ENCODE results near the gene MX2. TPM values are rescaled to one million over a fixed set of nuclear protein-coding genes. Genes with fewer than 3 reads are reported as not detected.
"Not testable (repeated sequence)": the region's sequence is repeated elsewhere in the genome, so short reads cannot be mapped to it uniquely, and the experiment has no call there.

The MX2 gene
- polyA plus RNA-seq, 1 donor from 2014 or later = not detected

DNA sequence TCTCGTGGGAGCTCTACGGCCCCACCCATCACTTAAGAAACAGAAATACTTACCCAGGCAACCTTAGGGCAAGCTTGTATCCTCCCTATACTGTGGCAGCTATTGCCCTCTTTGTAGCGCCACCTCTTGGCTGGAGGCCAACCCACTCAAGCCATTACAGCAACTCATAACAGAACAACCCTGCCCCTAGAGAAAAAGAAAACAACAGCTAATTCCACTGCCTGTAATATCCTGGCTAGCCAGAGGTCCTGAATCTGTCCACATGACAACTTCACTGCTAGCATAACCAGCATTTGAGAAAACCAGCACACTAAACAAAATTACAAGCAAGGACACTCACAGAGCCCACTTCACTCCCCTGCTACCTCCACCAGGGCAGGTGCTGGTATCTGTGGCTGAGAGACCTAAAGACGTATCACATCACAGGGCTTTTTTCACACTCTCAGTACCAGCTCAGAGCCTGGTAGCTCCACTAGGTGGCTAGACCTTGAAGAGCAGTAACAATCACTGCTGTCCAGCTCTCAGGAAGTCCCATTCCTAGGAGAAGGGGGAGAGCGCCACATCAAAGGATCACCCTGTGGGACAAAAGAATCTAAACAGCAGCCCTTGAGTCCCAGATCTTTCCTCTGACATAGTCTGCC lies 49.7 kb downstream of the MX2 start:
- Histone ChIP-seq H3K4me2 (ENCODE audit: low read length) (no peak overlapping the region), H3K79me2 (replicated peaks; ENCODE audit: insufficient read depth, low read length) (no peaks in the 10 kb centered on the region), H3K27ac (ENCODE audit: low read length) (no peak overlapping the region), H4K20me1 (ENCODE audit: insufficient read depth) (no peaks in the 10 kb centered on the region), H2AFZ (ENCODE audit: low read depth, low read length) (no peak overlapping the region), H3K9me2 (ENCODE audit: insufficient read depth, low read length) (no peaks in the 10 kb centered on the region), H3K9ac (ENCODE audit: low read length) (no peak overlapping the region), H3K9me3 (ENCODE audit: low read length) (no peaks in the 10 kb centered on the region), H3F3A (ENCODE audit: insufficient read depth, low read length, poor library complexity, severe bottlenecking) (no peaks in the 10 kb centered on the region), H3K27me3 (ENCODE audit: insufficient read depth, low read depth, low read length) (no peaks in the 10 kb centered on the region), H3K36me3 (ENCODE audit: insufficient read depth, low read length) (no peaks in the 10 kb centered on the region), H3K4me3 (ENCODE audit: low read length) (no peak overlapping the region)
- TF ChIP-seq CTCF (IDR thresholded peaks at IDR 0.05; ENCODE audit: poor library complexity, severe bottlenecking) (no peak), EZH2 (IDR thresholded peaks at IDR 0.05; ENCODE audit: borderline replicate concordance, insufficient read depth, low read length, poor library complexity, severe bottlenecking) (no peak), MXI1 (conservative IDR thresholded peaks at IDR 0.05; ENCODE audit: poor library complexity, severe bottlenecking) (no peak), SMC3 (conservative IDR thresholded peaks at IDR 0.05; ENCODE audit: poor library complexity) (no peak), POLR2AphosphoS5 (IDR thresholded peaks at IDR 0.05) (no peak), EP300 (conservative IDR thresholded peaks at IDR 0.05; ENCODE audit: poor library complexity, severe bottlenecking) (no peak), REST (IDR thresholded peaks at IDR 0.05; ENCODE audit: borderline replicate concordance) (no peak), RAD21 (conservative IDR thresholded peaks at IDR 0.05) (no peak), TAF1 (IDR thresholded peaks at IDR 0.05; ENCODE audit: low read depth) (no peak)

DNA sequence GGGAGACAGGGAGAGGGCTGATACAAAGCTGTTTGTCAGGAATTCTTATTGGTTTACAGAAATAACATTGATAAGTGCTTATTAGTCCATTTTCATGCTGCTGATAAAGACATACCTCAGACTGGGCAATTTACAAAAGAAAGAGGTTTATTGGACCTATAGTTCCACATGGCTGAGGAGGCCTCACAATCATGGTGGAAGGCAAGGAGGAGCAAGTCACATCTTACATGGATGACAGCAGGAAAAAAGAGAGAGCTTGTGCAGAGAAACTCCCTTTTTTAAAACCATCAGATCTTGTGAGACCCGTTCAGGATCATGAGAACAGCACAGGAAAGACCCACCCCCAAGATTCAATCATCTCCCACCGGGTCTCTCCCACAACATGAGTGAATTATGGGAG lies 55.7 kb downstream of the MX2 start:
- H3K4me2 ChIP-seq (ENCODE audit: low read length); H3K9me3 ChIP-seq (ENCODE audit: low read length); H2AFZ ChIP-seq (ENCODE audit: low read depth, low read length); H4K20me1 ChIP-seq (ENCODE audit: insufficient read depth); H3F3A ChIP-seq (ENCODE audit: insufficient read depth, low read length, poor library complexity, severe bottlenecking); H3K79me2 ChIP-seq (replicated peaks; ENCODE audit: insufficient read depth, low read length); H3K27me3 ChIP-seq (ENCODE audit: insufficient read depth, low read depth, low read length); H3K4me3 ChIP-seq (ENCODE audit: low read length); H3K9ac ChIP-seq (ENCODE audit: low read length); H3K9me2 ChIP-seq (ENCODE audit: insufficient read depth, low read length); H3K27ac ChIP-seq (ENCODE audit: low read length); H3K36me3 ChIP-seq (ENCODE audit: insufficient read depth, low read length): not testable (repeated sequence)

- Histone ChIP-seq H3K27me3 (ENCODE audit: insufficient read depth, low read depth, low read length) (no peaks in the 10 kb centered on the region), H3K4me2 (ENCODE audit: low read length) (no peak overlapping the region), H4K20me1 (ENCODE audit: insufficient read depth) (no peaks in the 10 kb centered on the region), H3K36me3 (ENCODE audit: insufficient read depth, low read length) (no peaks in the 10 kb centered on the region), H3K79me2 (replicated peaks; ENCODE audit: insufficient read depth, low read length) (no peaks in the 10 kb centered on the region), H3K9me2 (ENCODE audit: insufficient read depth, low read length) (no peaks in the 10 kb centered on the region), H3K9ac (ENCODE audit: low read length) (no peak overlapping the region), H3F3A (ENCODE audit: insufficient read depth, low read length, poor library complexity, severe bottlenecking) (no peaks in the 10 kb centered on the region), H2AFZ (ENCODE audit: low read depth, low read length) (no peak overlapping the region), H3K9me3 (ENCODE audit: low read length) (no peaks in the 10 kb centered on the region), H3K27ac (ENCODE audit: low read length) (no peak overlapping the region), H3K4me3 (ENCODE audit: low read length) (no peak overlapping the region)
- TF ChIP-seq POLR2AphosphoS5 (IDR thresholded peaks at IDR 0.05) (no peak), TAF1 (IDR thresholded peaks at IDR 0.05; ENCODE audit: low read depth) (no peak), RAD21 (conservative IDR thresholded peaks at IDR 0.05) (no peak), SMC3 (conservative IDR thresholded peaks at IDR 0.05; ENCODE audit: poor library complexity) (no peak), MXI1 (conservative IDR thresholded peaks at IDR 0.05; ENCODE audit: poor library complexity, severe bottlenecking) (no peak), CTCF (IDR thresholded peaks at IDR 0.05; ENCODE audit: poor library complexity, severe bottlenecking) (no peak), EZH2 (IDR thresholded peaks at IDR 0.05; ENCODE audit: borderline replicate concordance, insufficient read depth, low read length, poor library complexity, severe bottlenecking) (no peak), REST (IDR thresholded peaks at IDR 0.05; ENCODE audit: borderline replicate concordance) (no peak), EP300 (conservative IDR thresholded peaks at IDR 0.05; ENCODE audit: poor library complexity, severe bottlenecking) (no peak)
These were observed 56.6 kb downstream of the MX2 start for GRCh38 chr21:41418393-41418792.

Data from neural cell (in vitro differentiated cells).